ENCODE results near the gene AP4S1.

The AP4S1 gene

GRCh38 chr14:31124197-31124596 is 98.7 kb downstream of the AP4S1 start:
- Histone ChIP-seq H3K9ac (ENCODE audit: low read depth, low read length, poor library complexity, severe bottlenecking) (no peak overlapping the region), H3K27me3 (ENCODE audit: insufficient read depth, low read length, poor library complexity, severe bottlenecking) (no peaks in the 10 kb centered on the region), H3F3A (ENCODE audit: low read depth) (no peaks in the 10 kb centered on the region), H3K36me3 (ENCODE audit: insufficient read depth, low read length) (peaks cover 70% of the 10 kb centered on the region), H2AFZ (ENCODE audit: low read length) (no peak overlapping the region), H4K20me1 (ENCODE audit: insufficient read depth, low read length, poor library complexity, severe bottlenecking) (peaks cover 44% of the 10 kb centered on the region), H3K9me3 (ENCODE audit: insufficient read depth, low read depth, low read length) (no peaks in the 10 kb centered on the region), H3K4me3 (ENCODE audit: low read length, poor library complexity, severe bottlenecking) (no peak overlapping the region), H3K79me2 (ENCODE audit: insufficient read depth, low read length) (no peaks in the 10 kb centered on the region), H3K9me2 (replicated peaks; ENCODE audit: low read depth, low read length) (no peaks in the 10 kb centered on the region), H3K4me2 (ENCODE audit: low read depth, low read length, poor library complexity, severe bottlenecking) (no peak overlapping the region), H3K4me1 (ENCODE audit: insufficient read depth, low read length, poor library complexity, severe bottlenecking) (no peaks in the 10 kb centered on the region)
- TF ChIP-seq EZH2phosphoT487 (IDR thresholded peaks at IDR 0.05; ENCODE audit: borderline replicate concordance) (peak; percentile 78), CTCF (conservative IDR thresholded peaks at IDR 0.05; ENCODE audit: low read length) (no peak)

DNA sequence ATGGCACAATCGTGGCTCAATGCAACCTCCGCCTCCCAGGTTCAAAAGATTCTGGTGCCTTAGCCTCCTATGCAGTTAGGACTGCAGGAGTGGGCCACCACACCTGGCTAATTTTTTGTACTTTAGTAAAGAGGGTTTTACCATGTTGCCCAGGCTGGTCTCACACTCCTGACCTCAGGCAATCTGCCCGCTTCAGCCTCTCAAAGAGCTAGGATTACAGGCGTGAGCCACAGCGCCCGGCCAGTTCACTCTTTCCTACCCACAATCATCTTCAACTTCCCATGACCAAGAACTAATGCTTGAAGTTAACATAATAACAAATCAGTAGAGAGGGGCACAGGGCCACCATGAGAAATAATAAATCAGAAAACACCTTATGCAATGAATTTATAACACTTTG is 99.8 kb downstream of the AP4S1 start:
- H3K27me3 ChIP-seq (ENCODE audit: insufficient read depth, low read length, poor library complexity, severe bottlenecking), result no peaks in the 10 kb centered on the region
- no peak overlapping the region for H2AFZ ChIP-seq (ENCODE audit: low read length)
- no peak overlapping the region for H3K9ac ChIP-seq (ENCODE audit: low read depth, low read length, poor library complexity, severe bottlenecking)
- no peaks in the 10 kb centered on the region for H3K9me2 ChIP-seq (replicated peaks; ENCODE audit: low read depth, low read length)
- H3K79me2 ChIP-seq (ENCODE audit: insufficient read depth, low read length), result no peaks in the 10 kb centered on the region
- H3K4me1 ChIP-seq (ENCODE audit: insufficient read depth, low read length, poor library complexity, severe bottlenecking), result no peaks in the 10 kb centered on the region
- H3K4me3 ChIP-seq (ENCODE audit: low read length, poor library complexity, severe bottlenecking), result no peak overlapping the region
- no peaks in the 10 kb centered on the region for H3F3A ChIP-seq (ENCODE audit: low read depth)
- H3K4me2 ChIP-seq (ENCODE audit: low read depth, low read length, poor library complexity, severe bottlenecking), result no peak overlapping the region
- no peak for TF ChIP-seq EZH2phosphoT487 (IDR thresholded peaks at IDR 0.05; ENCODE audit: borderline replicate concordance)
- H3K36me3 ChIP-seq (ENCODE audit: insufficient read depth, low read length), result peaks cover 69% of the 10 kb centered on the region
- peaks cover 44% of the 10 kb centered on the region for H4K20me1 ChIP-seq (ENCODE audit: insufficient read depth, low read length, poor library complexity, severe bottlenecking)
- no peaks in the 10 kb centered on the region for H3K9me3 ChIP-seq (ENCODE audit: insufficient read depth, low read depth, low read length)

DNA sequence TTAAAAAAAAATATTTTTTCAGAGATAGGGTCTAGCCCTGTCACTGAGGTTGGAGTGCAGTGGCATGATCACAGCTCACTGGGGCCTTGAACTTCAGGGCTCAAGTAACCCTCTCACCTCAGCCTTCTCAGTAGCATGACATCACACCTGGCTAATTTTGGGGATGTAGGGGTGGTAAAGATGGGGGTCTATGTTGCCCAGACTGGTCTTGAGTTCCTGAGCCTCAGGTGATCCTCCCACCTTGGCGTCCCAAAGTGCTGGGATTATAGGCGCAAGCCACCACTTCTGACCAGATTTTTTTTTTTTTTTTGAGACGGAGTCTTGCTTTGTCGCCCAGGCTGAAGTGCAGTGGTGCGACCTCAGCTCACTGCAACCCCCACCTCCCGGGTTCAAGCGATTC is 101.2 kb downstream of the AP4S1 start:
- Histone ChIP-seq H4K20me1 (ENCODE audit: insufficient read depth, low read length, poor library complexity, severe bottlenecking) (peaks cover 44% of the 10 kb centered on the region), H3K4me2 (ENCODE audit: low read depth, low read length, poor library complexity, severe bottlenecking) (no peak overlapping the region), H3K4me1 (ENCODE audit: insufficient read depth, low read length, poor library complexity, severe bottlenecking) (no peaks in the 10 kb centered on the region), H3K4me3 (ENCODE audit: low read length, poor library complexity, severe bottlenecking) (no peak overlapping the region), H3K9ac (ENCODE audit: low read depth, low read length, poor library complexity, severe bottlenecking) (no peak overlapping the region), H3K27me3 (ENCODE audit: insufficient read depth, low read length, poor library complexity, severe bottlenecking) (no peaks in the 10 kb centered on the region), H3K79me2 (ENCODE audit: insufficient read depth, low read length) (no peaks in the 10 kb centered on the region), H3K9me3 (ENCODE audit: insufficient read depth, low read depth, low read length) (no peaks in the 10 kb centered on the region), H3K9me2 (replicated peaks; ENCODE audit: low read depth, low read length) (no peaks in the 10 kb centered on the region), H2AFZ (ENCODE audit: low read length) (no peak overlapping the region), H3K36me3 (ENCODE audit: insufficient read depth, low read length) (peaks cover 66% of the 10 kb centered on the region), H3F3A (ENCODE audit: low read depth) (no peaks in the 10 kb centered on the region)
- TF ChIP-seq EZH2phosphoT487 (IDR thresholded peaks at IDR 0.05; ENCODE audit: borderline replicate concordance) (no peak), CTCF (conservative IDR thresholded peaks at IDR 0.05; ENCODE audit: low read length) (no peak)

DNA sequence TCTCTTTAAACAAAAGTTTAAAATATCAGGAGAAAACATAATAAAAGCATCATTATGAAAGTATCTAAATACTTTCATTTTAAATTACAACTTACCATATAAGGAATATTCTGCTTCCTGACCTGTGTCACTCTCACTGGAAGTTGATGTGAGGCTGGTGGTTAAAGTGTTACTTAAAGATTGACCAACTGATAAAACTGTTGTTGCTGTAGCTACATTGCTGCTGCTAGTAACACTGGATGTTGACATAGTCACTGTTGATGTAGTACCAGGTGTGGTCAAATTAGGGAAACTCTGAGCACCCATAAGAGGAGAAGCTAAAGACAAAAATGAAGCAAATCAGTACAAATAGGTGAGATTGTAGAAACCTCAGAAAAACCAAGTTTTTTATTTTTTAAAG is 102.2 kb downstream of the AP4S1 start:
- Histone ChIP-seq H3F3A (ENCODE audit: low read depth) (no peaks in the 10 kb centered on the region), H4K20me1 (ENCODE audit: insufficient read depth, low read length, poor library complexity, severe bottlenecking) (peaks cover 35% of the 10 kb centered on the region), H3K36me3 (ENCODE audit: insufficient read depth, low read length) (peaks cover 65% of the 10 kb centered on the region), H2AFZ (ENCODE audit: low read length) (no peak overlapping the region), H3K27me3 (ENCODE audit: insufficient read depth, low read length, poor library complexity, severe bottlenecking) (no peaks in the 10 kb centered on the region), H3K4me2 (ENCODE audit: low read depth, low read length, poor library complexity, severe bottlenecking) (no peak overlapping the region), H3K4me3 (ENCODE audit: low read length, poor library complexity, severe bottlenecking) (no peak overlapping the region), H3K4me1 (ENCODE audit: insufficient read depth, low read length, poor library complexity, severe bottlenecking) (no peaks in the 10 kb centered on the region), H3K9ac (ENCODE audit: low read depth, low read length, poor library complexity, severe bottlenecking) (no peak overlapping the region), H3K9me3 (ENCODE audit: insufficient read depth, low read depth, low read length) (no peaks in the 10 kb centered on the region), H3K9me2 (replicated peaks; ENCODE audit: low read depth, low read length) (no peaks in the 10 kb centered on the region), H3K79me2 (ENCODE audit: insufficient read depth, low read length) (no peaks in the 10 kb centered on the region)
- no peak for TF ChIP-seq CTCF (conservative IDR thresholded peaks at IDR 0.05; ENCODE audit: low read length)
- no peak for TF ChIP-seq EZH2phosphoT487 (IDR thresholded peaks at IDR 0.05; ENCODE audit: borderline replicate concordance)

Data from Loucy (cell line).